Measurements from ENCODE around the gene RHEB. TPM values are rescaled to one million over a fixed set of nuclear protein-coding genes. Genes with fewer than 3 reads are reported as not detected.

Gene RHEB
- total RNA-seq, 1 donor from 2014 or later, result 94.2 TPM

- Mint-ChIP-seq H3K4me1 (ENCODE audit: unreplicated experiment) (peaks cover 7% of the 10 kb centered on the region), H3K36me3 (ENCODE audit: low read depth, unreplicated experiment) (peaks cover 3% of the 10 kb centered on the region), H3K27me3 (ENCODE audit: unreplicated experiment) (peaks cover 6% of the 10 kb centered on the region), H3K9me3 (ENCODE audit: unreplicated experiment) (no peaks in the 10 kb centered on the region), H3K4me3 (ENCODE audit: unreplicated experiment) (no peak overlapping the region), H3K27ac (ENCODE audit: unreplicated experiment) (peak overlapping the region; percentile 71)
- DNase-seq (ENCODE audit: low spot score), result no peak
- no peak for TF ChIP-seq CTCF (IDR thresholded peaks at IDR 0.05; ENCODE audit: unreplicated experiment)
These were observed 31.1 kb upstream of the RHEB start for GRCh38 chr7:151550656-151551286.

GRCh38 chr7:151549644-151550043 is 29.9 kb upstream of the RHEB start:
- Mint-ChIP-seq H3K27ac (ENCODE audit: unreplicated experiment) (no peak overlapping the region), H3K4me1 (ENCODE audit: unreplicated experiment) (peaks cover 7% of the 10 kb centered on the region), H3K9me3 (ENCODE audit: unreplicated experiment) (no peaks in the 10 kb centered on the region), H3K36me3 (ENCODE audit: low read depth, unreplicated experiment) (peaks cover 3% of the 10 kb centered on the region), H3K4me3 (ENCODE audit: unreplicated experiment) (no peak overlapping the region), H3K27me3 (ENCODE audit: unreplicated experiment) (peaks cover 6% of the 10 kb centered on the region)
- no peak for TF ChIP-seq CTCF (IDR thresholded peaks at IDR 0.05; ENCODE audit: unreplicated experiment)
- DNase-seq (ENCODE audit: low spot score), result no peak

- Mint-ChIP-seq H3K27me3 (ENCODE audit: unreplicated experiment) (peaks cover 6% of the 10 kb centered on the region), H3K27ac (ENCODE audit: unreplicated experiment) (peak overlapping the region; percentile 30), H3K36me3 (ENCODE audit: low read depth, unreplicated experiment) (peaks cover 3% of the 10 kb centered on the region), H3K4me3 (ENCODE audit: unreplicated experiment) (no peak overlapping the region), H3K9me3 (ENCODE audit: unreplicated experiment) (no peaks in the 10 kb centered on the region), H3K4me1 (ENCODE audit: unreplicated experiment) (peaks cover 7% of the 10 kb centered on the region)
- DNase-seq (ENCODE audit: low spot score), result no peak
- TF ChIP-seq CTCF (IDR thresholded peaks at IDR 0.05; ENCODE audit: unreplicated experiment), result no peak
These were observed 29.4 kb upstream of the RHEB start for GRCh38 chr7:151549083-151549482.

- H3K4me1 Mint-ChIP-seq (ENCODE audit: unreplicated experiment), result no peaks in the 10 kb centered on the region
- no peaks in the 10 kb centered on the region for H3K36me3 Mint-ChIP-seq (ENCODE audit: low read depth, unreplicated experiment)
- DNase-seq (ENCODE audit: low spot score), result no peak
- no peaks in the 10 kb centered on the region for H3K27me3 Mint-ChIP-seq (ENCODE audit: unreplicated experiment)
- no peak overlapping the region for H3K4me3 Mint-ChIP-seq (ENCODE audit: unreplicated experiment)
- no peak for TF ChIP-seq CTCF (IDR thresholded peaks at IDR 0.05; ENCODE audit: unreplicated experiment)
- H3K9me3 Mint-ChIP-seq (ENCODE audit: unreplicated experiment), result no peaks in the 10 kb centered on the region
- no peak overlapping the region for H3K27ac Mint-ChIP-seq (ENCODE audit: unreplicated experiment)
These were observed 24.5 kb upstream of the RHEB start for GRCh38 chr7:151544183-151544582.

- no peak for TF ChIP-seq CTCF (IDR thresholded peaks at IDR 0.05; ENCODE audit: unreplicated experiment)
- Mint-ChIP-seq H3K27me3 (ENCODE audit: unreplicated experiment) (no peaks in the 10 kb centered on the region), H3K4me3 (ENCODE audit: unreplicated experiment) (no peak overlapping the region), H3K9me3 (ENCODE audit: unreplicated experiment) (no peaks in the 10 kb centered on the region), H3K4me1 (ENCODE audit: unreplicated experiment) (no peaks in the 10 kb centered on the region), H3K27ac (ENCODE audit: unreplicated experiment) (no peak overlapping the region), H3K36me3 (ENCODE audit: low read depth, unreplicated experiment) (no peaks in the 10 kb centered on the region)
- DNase-seq (ENCODE audit: low spot score), result no peak
These were observed 23.0 kb upstream of the RHEB start for GRCh38 chr7:151542606-151543130.

Measured in endothelial cell (in vitro differentiated cells).